ENCODE data around the gene LORICRIN. TPM values are rescaled to one million over a fixed set of nuclear protein-coding genes. Genes with fewer than 3 reads are reported as not detected.

LORICRIN gene
- total and polyA plus RNA-seq, 9 of the 15 experiments (the other 6 are each of a cell fraction or from before 2014, with no cell fraction given), result not detected

- Histone ChIP-seq H3K4me1 (replicated peaks in 1 of 2; ENCODE audit: control insufficient read depth in 2 of 2, insufficient read depth in 2 of 2, low read length in 2 of 2) (no peaks in the 10 kb centered on the region; a peak in 1 of 5 replicates), H3K4me3 (no peak overlapping the region), H2AFZ (ENCODE audit: low read depth, low read length) (no peak overlapping the region), H3K9me3 (replicated peaks; ENCODE audit: control insufficient read depth, insufficient read depth, low read depth, low read length) (no peaks in the 10 kb centered on the region), H3K36me3 (ENCODE audit: control insufficient read depth, insufficient read depth, low read length) (no peaks in the 10 kb centered on the region), H3K9me1 (ENCODE audit: control insufficient read depth, insufficient read depth, low read length) (no peaks in the 10 kb centered on the region), H3K27me3 (ENCODE audit: control insufficient read depth in 2 of 2, insufficient read depth in 2 of 2, low read length in 2 of 2) (peaks cover 0 to 13% of the 10 kb centered on the region in 2 experiments; a peak in 3 of 5 replicates), H3K4me2 (ENCODE audit: insufficient read depth, low read length) (no peak overlapping the region), H3K79me2 (ENCODE audit: control insufficient read depth, insufficient read depth, low read length) (no peaks in the 10 kb centered on the region), H3K27ac (ENCODE audit: extremely low read depth, low read depth, low read length) (no peak overlapping the region), H4K20me1 (replicated peaks; ENCODE audit: control insufficient read depth, insufficient read depth, low read length) (no peaks in the 10 kb centered on the region; the same call in 1 of the 2 replicates), H3K9ac (ENCODE audit: insufficient read depth in 1 of 2, low read depth in 2 of 2, low read length in 2 of 2) (no peak overlapping the region)
- in situ Hi-C loops (cut with MboI) (no loop called here), intact Hi-C loops (cut with micrococcal nuclease) (no loop called here)
- POLR2A ChIA-PET, result no interaction called here
- ATAC-seq, result no peak
- no TSS peak for BruUV-seq (replicated peaks)
- FAIRE-seq, result no peak
- DNase-seq (ENCODE audit: extremely low read depth in 1 of 4, low spot score in 3 of 4), result no peak
- TF ChIP-seq MEF2D (tag; conservative IDR thresholded peaks at IDR 0.05; ENCODE audit: low read depth) (no peak), ZNF778 (CRISPR knock-in tag; IDR thresholded peaks at IDR 0.05) (no peak), MEF2A (IDR thresholded peaks at IDR 0.05; ENCODE audit: control insufficient read depth, low read depth, low read length) (no peak), CREBBP (IDR thresholded peaks at IDR 0.05; ENCODE audit: low read depth, low read length) (no peak), KHSRP (IDR thresholded peaks at IDR 0.05) (no peak), NCOR1 (IDR thresholded peaks at IDR 0.05) (no peak), MCM3 (IDR thresholded peaks at IDR 0.05) (no peak), REST (IDR thresholded peaks at IDR 0.05; ENCODE audit: borderline replicate concordance) (no peak), REST (CRISPR knock-in tag; IDR thresholded peaks at IDR 0.05; ENCODE audit: low read depth) (no peak)
- CTCF ChIA-PET (ENCODE audit: low intra/inter-chr PET ratio), result no interaction called here
- WGBS (ENCODE audit: insufficient coverage, low coverage, missing lambda C conversion rate), result 0% methylated on average over 5 of the region's 5 CpGs
Observed at GRCh38 chr1:153212201-153212600, 47.3 kb upstream of the LORICRIN start.
